ENCODE measurements around the gene KAT5. TPM values are rescaled to one million over a fixed set of nuclear protein-coding genes. Genes with fewer than 3 reads are reported as not detected.
"Not testable (repeated sequence)": the region's sequence is repeated elsewhere in the genome, so short reads cannot be mapped to it uniquely, and the experiment has no call there.

Gene KAT5
- polyA plus RNA-seq, 1 donor from 2014 or later: 102 TPM

- no peaks in the 10 kb centered on the region for H3K9me3 ChIP-seq (ENCODE audit: low read length)
- H3F3A ChIP-seq (ENCODE audit: insufficient read depth, low read length, poor library complexity, severe bottlenecking): no peaks in the 10 kb centered on the region
- peaks cover 7% of the 10 kb centered on the region for H3K27me3 ChIP-seq (ENCODE audit: insufficient read depth, low read depth, low read length)
- TF ChIP-seq POLR2AphosphoS5 (IDR thresholded peaks at IDR 0.05) (no peak), SMC3 (conservative IDR thresholded peaks at IDR 0.05; ENCODE audit: poor library complexity) (no peak), RAD21 (conservative IDR thresholded peaks at IDR 0.05) (no peak), EP300 (conservative IDR thresholded peaks at IDR 0.05; ENCODE audit: poor library complexity, severe bottlenecking) (no peak), TAF1 (IDR thresholded peaks at IDR 0.05; ENCODE audit: low read depth) (no peak), REST (IDR thresholded peaks at IDR 0.05; ENCODE audit: borderline replicate concordance) (no peak), MXI1 (conservative IDR thresholded peaks at IDR 0.05; ENCODE audit: poor library complexity, severe bottlenecking) (no peak), EZH2 (IDR thresholded peaks at IDR 0.05; ENCODE audit: borderline replicate concordance, insufficient read depth, low read length, poor library complexity, severe bottlenecking) (no peak)
- TF ChIP-seq, protein P1, sequence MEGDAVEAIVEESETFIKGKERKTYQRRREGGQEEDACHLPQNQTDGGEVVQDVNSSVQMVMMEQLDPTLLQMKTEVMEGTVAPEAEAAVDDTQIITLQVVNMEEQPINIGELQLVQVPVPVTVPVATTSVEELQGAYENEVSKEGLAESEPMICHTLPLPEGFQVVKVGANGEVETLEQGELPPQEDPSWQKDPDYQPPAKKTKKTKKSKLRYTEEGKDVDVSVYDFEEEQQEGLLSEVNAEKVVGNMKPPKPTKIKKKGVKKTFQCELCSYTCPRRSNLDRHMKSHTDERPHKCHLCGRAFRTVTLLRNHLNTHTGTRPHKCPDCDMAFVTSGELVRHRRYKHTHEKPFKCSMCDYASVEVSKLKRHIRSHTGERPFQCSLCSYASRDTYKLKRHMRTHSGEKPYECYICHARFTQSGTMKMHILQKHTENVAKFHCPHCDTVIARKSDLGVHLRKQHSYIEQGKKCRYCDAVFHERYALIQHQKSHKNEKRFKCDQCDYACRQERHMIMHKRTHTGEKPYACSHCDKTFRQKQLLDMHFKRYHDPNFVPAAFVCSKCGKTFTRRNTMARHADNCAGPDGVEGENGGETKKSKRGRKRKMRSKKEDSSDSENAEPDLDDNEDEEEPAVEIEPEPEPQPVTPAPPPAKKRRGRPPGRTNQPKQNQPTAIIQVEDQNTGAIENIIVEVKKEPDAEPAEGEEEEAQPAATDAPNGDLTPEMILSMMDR (IDR thresholded peaks at IDR 0.05; ENCODE audit: poor library complexity, severe bottlenecking): no peak
- H4K20me1 ChIP-seq (ENCODE audit: insufficient read depth): no peaks in the 10 kb centered on the region
- H3K27ac ChIP-seq (ENCODE audit: low read length): no peak overlapping the region
- H3K9me2 ChIP-seq (ENCODE audit: insufficient read depth, low read length): no peaks in the 10 kb centered on the region
- no peak overlapping the region for H3K9ac ChIP-seq (ENCODE audit: low read length)
- H3K79me2 ChIP-seq (replicated peaks; ENCODE audit: insufficient read depth, low read length): no peaks in the 10 kb centered on the region
- no peak overlapping the region for H3K4me3 ChIP-seq (ENCODE audit: low read length)
- H3K4me2 ChIP-seq (ENCODE audit: low read length): no peak overlapping the region
- no peaks in the 10 kb centered on the region for H3K36me3 ChIP-seq (ENCODE audit: insufficient read depth, low read length)
- no peak overlapping the region for H2AFZ ChIP-seq (ENCODE audit: low read depth, low read length)
Observed at GRCh38 chr11:65745049-65745448, 33.0 kb downstream of the KAT5 start.

DNA sequence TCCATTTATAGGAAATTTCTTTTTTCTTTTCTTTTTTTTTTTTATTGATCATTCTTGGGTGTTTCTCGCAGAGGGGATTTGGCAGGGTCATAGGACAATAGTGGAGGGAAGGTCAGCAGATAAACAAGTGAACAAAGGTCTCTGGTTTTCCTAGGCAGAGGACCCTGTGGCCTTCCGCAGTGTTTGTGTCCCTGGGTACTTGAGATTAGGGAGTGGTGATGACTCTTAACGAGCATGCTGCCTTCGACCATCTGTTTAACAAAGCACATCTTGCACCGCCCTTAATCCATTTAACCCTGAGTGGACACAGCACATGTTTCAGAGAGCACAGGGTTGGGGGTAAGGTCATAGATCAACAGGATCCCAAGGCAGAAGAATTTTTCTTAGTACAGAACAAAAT is 50.1 kb downstream of the KAT5 start:
- H3K9me2 ChIP-seq (ENCODE audit: insufficient read depth, low read length); H2AFZ ChIP-seq (ENCODE audit: low read depth, low read length); H3K27ac ChIP-seq (ENCODE audit: low read length); H3K79me2 ChIP-seq (replicated peaks; ENCODE audit: insufficient read depth, low read length); H4K20me1 ChIP-seq (ENCODE audit: insufficient read depth); H3K4me3 ChIP-seq (ENCODE audit: low read length); H3K36me3 ChIP-seq (ENCODE audit: insufficient read depth, low read length); H3K4me2 ChIP-seq (ENCODE audit: low read length); H3K27me3 ChIP-seq (ENCODE audit: insufficient read depth, low read depth, low read length); H3F3A ChIP-seq (ENCODE audit: insufficient read depth, low read length, poor library complexity, severe bottlenecking); H3K9ac ChIP-seq (ENCODE audit: low read length); H3K9me3 ChIP-seq (ENCODE audit: low read length): not testable (repeated sequence)

DNA sequence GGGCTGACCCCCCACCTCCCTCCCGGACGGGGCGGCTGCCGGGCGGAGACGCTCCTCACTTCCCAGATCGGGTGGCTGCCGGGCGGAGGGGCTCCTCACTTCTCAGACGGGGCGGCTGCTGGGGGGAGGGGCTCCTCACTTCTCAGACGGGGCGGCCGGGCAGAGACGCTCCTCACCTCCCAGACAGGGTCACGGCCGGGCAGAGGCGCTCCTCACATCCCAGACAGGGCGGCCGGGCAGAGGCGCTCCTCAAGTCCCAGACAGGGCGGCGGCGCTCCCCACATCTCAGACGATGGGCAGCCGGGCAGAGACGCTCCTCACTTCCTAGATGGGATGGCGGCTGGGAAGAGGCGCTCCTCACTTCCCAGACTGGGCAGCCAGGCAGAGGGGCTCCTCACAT is 50.8 kb downstream of the KAT5 start:
- not testable (repeated sequence) for H3F3A ChIP-seq (ENCODE audit: insufficient read depth, low read length, poor library complexity, severe bottlenecking); H3K27ac ChIP-seq (ENCODE audit: low read length); H3K9ac ChIP-seq (ENCODE audit: low read length); H3K79me2 ChIP-seq (replicated peaks; ENCODE audit: insufficient read depth, low read length); H4K20me1 ChIP-seq (ENCODE audit: insufficient read depth); H3K4me3 ChIP-seq (ENCODE audit: low read length); H3K27me3 ChIP-seq (ENCODE audit: insufficient read depth, low read depth, low read length); H3K9me2 ChIP-seq (ENCODE audit: insufficient read depth, low read length); H3K4me2 ChIP-seq (ENCODE audit: low read length); H3K36me3 ChIP-seq (ENCODE audit: insufficient read depth, low read length); H2AFZ ChIP-seq (ENCODE audit: low read depth, low read length); H3K9me3 ChIP-seq (ENCODE audit: low read length)
